GM20000 (cell line): Measurements from ENCODE around the gene XPR1.

Experiments used
- DNase-seq: peaks from one replicate; pipeline ENCODE4 v3.0.0; 2012; ENCODE audit warnings: low spot score
- TF ChIP-seq, protein P1 (sequence below): IDR thresholded peaks from 2 replicates; pipeline ENCODE4 v1.5.1; 2012; ENCODE audit warnings: mild to moderate bottlenecking, control low read depth; ENCODE audit errors: extremely low read depth, missing control alignments

Gene XPR1

GRCh38 chr1:180918519-180918918 lies 286.7 kb downstream of the XPR1 start:
- TF ChIP-seq, protein P1, sequence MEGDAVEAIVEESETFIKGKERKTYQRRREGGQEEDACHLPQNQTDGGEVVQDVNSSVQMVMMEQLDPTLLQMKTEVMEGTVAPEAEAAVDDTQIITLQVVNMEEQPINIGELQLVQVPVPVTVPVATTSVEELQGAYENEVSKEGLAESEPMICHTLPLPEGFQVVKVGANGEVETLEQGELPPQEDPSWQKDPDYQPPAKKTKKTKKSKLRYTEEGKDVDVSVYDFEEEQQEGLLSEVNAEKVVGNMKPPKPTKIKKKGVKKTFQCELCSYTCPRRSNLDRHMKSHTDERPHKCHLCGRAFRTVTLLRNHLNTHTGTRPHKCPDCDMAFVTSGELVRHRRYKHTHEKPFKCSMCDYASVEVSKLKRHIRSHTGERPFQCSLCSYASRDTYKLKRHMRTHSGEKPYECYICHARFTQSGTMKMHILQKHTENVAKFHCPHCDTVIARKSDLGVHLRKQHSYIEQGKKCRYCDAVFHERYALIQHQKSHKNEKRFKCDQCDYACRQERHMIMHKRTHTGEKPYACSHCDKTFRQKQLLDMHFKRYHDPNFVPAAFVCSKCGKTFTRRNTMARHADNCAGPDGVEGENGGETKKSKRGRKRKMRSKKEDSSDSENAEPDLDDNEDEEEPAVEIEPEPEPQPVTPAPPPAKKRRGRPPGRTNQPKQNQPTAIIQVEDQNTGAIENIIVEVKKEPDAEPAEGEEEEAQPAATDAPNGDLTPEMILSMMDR, result no peak

DNA sequence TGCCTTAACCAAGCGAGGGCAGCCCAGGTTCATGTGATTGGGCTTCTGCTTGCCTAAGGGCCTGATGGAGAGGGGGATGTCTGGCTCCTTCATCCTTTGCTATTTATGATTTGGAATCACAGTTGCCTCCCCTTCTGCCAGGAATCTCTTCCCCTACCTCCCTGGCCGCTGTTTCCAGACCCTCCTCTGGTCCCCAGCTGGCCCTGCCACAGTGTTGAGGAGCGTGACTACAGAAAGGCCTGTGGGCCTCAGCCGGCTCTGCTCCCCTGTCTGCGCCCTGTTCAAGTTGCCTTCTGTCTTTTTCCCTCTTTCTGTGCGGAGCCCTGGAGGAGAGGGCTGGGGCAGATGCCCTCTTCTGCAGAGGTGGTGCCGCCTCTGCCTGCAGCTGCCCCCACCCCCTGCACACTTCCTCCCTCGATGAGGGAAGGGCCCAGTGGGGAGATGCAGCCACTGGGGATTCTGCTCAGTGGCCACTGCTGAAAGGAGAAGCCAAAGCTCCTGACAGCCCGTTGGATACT lies 287.4 kb downstream of the XPR1 start:
- TF ChIP-seq, protein P1, result no peak
- DNase-seq, result no peak

More at GRCh38 chr1:180918519-180918918, 286.7 kb downstream of the XPR1 start:
- DNase-seq, result peak; percentile 37

- DNase-seq, result no peak
- TF ChIP-seq, protein P1, result no peak
Observed at GRCh38 chr1:180920193-180920592, 288.4 kb downstream of the XPR1 start.

DNA sequence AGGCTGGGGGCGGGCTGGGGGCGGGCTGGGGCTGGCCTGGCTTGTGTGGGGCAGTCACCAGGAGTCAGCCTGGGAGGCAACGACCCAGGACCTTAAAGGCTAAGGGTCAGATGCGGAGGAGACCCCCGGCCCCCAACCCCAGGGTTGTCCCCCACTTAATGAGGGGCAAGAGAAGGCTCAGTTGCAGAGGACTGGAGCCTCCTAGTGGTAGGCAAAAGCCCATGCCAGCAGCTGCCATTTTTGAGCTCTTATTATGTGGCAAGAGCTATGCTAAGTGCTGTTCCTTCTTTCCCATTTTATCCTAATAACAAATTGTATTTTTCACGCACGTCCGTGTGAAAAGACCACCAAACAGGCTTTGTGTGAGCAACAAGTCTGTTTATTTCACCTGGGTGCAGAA lies 288.9 kb downstream of the XPR1 start:
- no peak for DNase-seq
- TF ChIP-seq, protein P1, result peak; percentile 48

DNA sequence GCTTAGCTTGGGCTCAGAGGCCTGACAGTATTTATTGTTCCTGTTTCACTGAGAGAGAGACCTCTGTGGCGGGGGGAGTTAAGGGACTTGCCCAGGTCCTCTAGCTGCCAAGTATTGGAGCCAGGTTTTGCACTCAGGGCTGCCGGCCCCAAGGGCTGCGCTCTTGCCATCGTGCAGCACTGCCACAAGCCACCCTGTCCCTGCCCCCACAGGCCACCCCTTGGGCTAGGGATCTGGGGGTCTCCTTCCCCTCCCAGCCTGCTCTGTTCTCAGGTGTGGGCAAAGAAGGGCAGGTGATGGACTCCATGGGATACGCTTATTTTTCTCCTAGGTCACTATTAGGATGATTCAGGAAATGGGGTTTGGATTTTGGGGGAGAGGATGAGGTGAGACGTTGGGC lies 289.6 kb downstream of the XPR1 start:
- TF ChIP-seq, protein P1, result no peak

GRCh38 chr1:180921891-180922630 lies 290.2 kb downstream of the XPR1 start:
- TF ChIP-seq, protein P1, result no peak
- DNase-seq, result no peak

More for the DNA sequence above, 289.6 kb downstream of the XPR1 start:
- DNase-seq, result no peak

DNA sequence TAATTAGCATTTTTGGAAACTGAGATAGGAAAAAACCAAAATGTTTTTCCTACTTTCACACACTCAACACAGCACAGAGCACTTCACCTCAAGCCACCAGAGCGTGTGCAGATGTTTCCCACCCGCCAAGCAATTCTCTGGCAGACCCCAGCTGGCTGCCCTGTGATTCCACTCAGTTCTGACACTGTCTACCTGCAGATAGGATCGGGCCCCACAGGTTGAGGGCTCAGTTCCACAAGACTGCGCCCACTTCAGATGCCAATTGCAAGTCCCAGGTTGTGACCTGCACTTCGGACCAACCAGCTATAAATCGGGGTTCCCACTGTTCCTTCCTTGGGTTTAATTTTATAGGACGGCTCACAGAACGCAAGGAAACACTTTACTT lies 290.8 kb downstream of the XPR1 start:
- no peak for DNase-seq
- TF ChIP-seq, protein P1, result no peak
